IMR-90 (cell line): ENCODE measurements around the gene SORBS1. TPM values are rescaled to one million over a fixed set of nuclear protein-coding genes. Genes with fewer than 3 reads are reported as not detected.

ENCODE experiments used
- ATAC-seq: fragments of 200-7000 bp; cut with Tn5 transposase; 2 replicates; pipeline ENCODE4 v1.9.1; 2020; ENCODE audit warnings: low read depth, mild to moderate bottlenecking, moderate library complexity
- BruUV-seq: library from RNA; stranded (reverse); fragments of 400-500 nt; replicated peaks from 2 replicates; lab custom pipeline; 2021; lab: Mats Ljungman, UMichigan
- CTCF ChIA-PET: fragments of 300-600 bp; formaldehyde crosslinking; extraction: SDS; loops from one replicate; lab custom pipeline; 2021; ENCODE audit warnings: antibody characterized with exemption; lab: Yijun Ruan, JAX
- POLR2A ChIA-PET: fragments of 300-600 bp; sonication (Branson Sonifier 250); formaldehyde crosslinking; loops from one replicate; lab custom pipeline; 2022; ENCODE audit warnings: antibody characterized with exemption; ENCODE audit not compliant: unreplicated experiment; lab: Charles Lee
- DNase-seq: peaks from one replicate; pipeline ENCODE4 v3.0.0; 2013
- H2AFZ ChIP-seq: replicated peaks from 2 replicates; pipeline ENCODE3; 2013; ENCODE audit warnings: low read length, mild to moderate bottlenecking; ENCODE audit not compliant: poor library complexity
- H2AK5ac ChIP-seq: 2 replicates; pipeline ENCODE4 v1.6.1; 2013; ENCODE audit warnings: low read depth, low read length, inconsistent platforms
- H2AK9ac ChIP-seq: replicated peaks from 2 replicates; pipeline ENCODE3; 2013; ENCODE audit warnings: mild to moderate bottlenecking, low read depth, low read length, moderate library complexity; ENCODE audit not compliant: poor library complexity
- H2BK120ac ChIP-seq: 2 replicates; pipeline ENCODE4 v1.6.1; 2013; ENCODE audit warnings: low read depth, low read length, inconsistent platforms
- H2BK15ac ChIP-seq: 3 replicates; pipeline ENCODE4 v1.6.1; 2013; ENCODE audit warnings: low read depth, low read length, inconsistent platforms
- H2BK20ac ChIP-seq: 2 replicates; pipeline ENCODE4 v1.6.1; 2013; ENCODE audit warnings: low read depth, mild to moderate bottlenecking, inconsistent platforms, low read length, moderate library complexity
- H2BK5ac ChIP-seq: 2 replicates; pipeline ENCODE4 v1.6.1; 2013; ENCODE audit warnings: mild to moderate bottlenecking, low read depth, low read length, inconsistent platforms; ENCODE audit not compliant: poor library complexity, severe bottlenecking
- H3K14ac ChIP-seq: replicated peaks from 2 replicates; pipeline ENCODE4 v1.6.1; 2013; ENCODE audit warnings: low read depth, low read length, inconsistent platforms
- H3K18ac ChIP-seq: 2 replicates; pipeline ENCODE4 v1.6.1; 2013; ENCODE audit warnings: low read depth, low read length, control low read depth
- H3K23ac ChIP-seq: 2 replicates; pipeline ENCODE4 v1.6.1; 2013; ENCODE audit warnings: low read depth, low read length, inconsistent platforms
- H3K27ac ChIP-seq: 2 replicates; pipeline ENCODE4 v1.5.1; 2013; ENCODE audit warnings: mild to moderate bottlenecking, control low read depth, low read length; ENCODE audit not compliant: insufficient read depth
- H3K27me3 ChIP-seq: 2 replicates; pipeline ENCODE4 v1.6.1; 2013; ENCODE audit warnings: low read length; ENCODE audit not compliant: control insufficient read depth, insufficient read depth
- H3K36me3 ChIP-seq: 2 replicates; pipeline ENCODE4 v1.6.1; 2013; ENCODE audit warnings: low read length, mixed read lengths; ENCODE audit not compliant: control insufficient read depth, insufficient read depth
- H3K4ac ChIP-seq: 2 replicates; pipeline ENCODE4 v1.6.1; 2013; ENCODE audit warnings: low read depth, low read length, inconsistent platforms
- H3K4me1 ChIP-seq: 2 replicates; pipeline ENCODE4 v1.6.1; 2013; ENCODE audit warnings: low read length, mixed read lengths; ENCODE audit not compliant: control insufficient read depth, insufficient read depth
- H3K4me2 ChIP-seq: 2 replicates; pipeline ENCODE4 v1.6.1; 2013; ENCODE audit warnings: low read depth, mild to moderate bottlenecking, control low read depth, low read length, moderate library complexity
- H3K4me3 ChIP-seq: 2 replicates; pipeline ENCODE4 v1.5.1; 2013; ENCODE audit warnings: low read depth, mild to moderate bottlenecking, control low read depth, low read length, moderate library complexity; ENCODE audit not compliant: insufficient read depth
- H3K56ac ChIP-seq: 2 replicates; pipeline ENCODE4 v1.6.1; 2013; ENCODE audit warnings: low read length, inconsistent platforms; ENCODE audit not compliant: insufficient read depth; ENCODE audit errors: extremely low read depth
- H3K79me1 ChIP-seq, 2 experiments: 2 replicates each; pipeline ENCODE4 v1.6.1; 2013; ENCODE audit warnings: low read length in 2 of 2, inconsistent platforms in 1 of 2, low read depth in 1 of 2
- H3K9ac ChIP-seq: 2 replicates; pipeline ENCODE4 v1.6.1; 2013; ENCODE audit warnings: low read depth, low read length, control low read depth
- H3K9me1 ChIP-seq: 2 replicates; pipeline ENCODE4 v1.6.1; 2013; ENCODE audit warnings: low read length, inconsistent platforms; ENCODE audit not compliant: insufficient read depth
- H3K9me3 ChIP-seq: 2 replicates; pipeline ENCODE4 v1.6.1; 2013; ENCODE audit warnings: low read length; ENCODE audit not compliant: control insufficient read depth, insufficient read depth
- H4K20me1 ChIP-seq: 2 replicates; pipeline ENCODE4 v1.6.1; 2013; ENCODE audit warnings: low read length, inconsistent platforms; ENCODE audit not compliant: insufficient read depth
- H4K5ac ChIP-seq: 2 replicates; pipeline ENCODE4 v1.6.1; 2013; ENCODE audit warnings: mild to moderate bottlenecking, low read depth, low read length, control low read depth
- H4K8ac ChIP-seq, 2 experiments: 2 replicates each; pipeline ENCODE4 v1.6.1; 2013; ENCODE audit warnings: low read depth in 2 of 2, low read length in 2 of 2, control low read depth in 1 of 2, inconsistent platforms in 1 of 2
- H4K91ac ChIP-seq: 2 replicates; pipeline ENCODE4 v1.6.1; 2013; ENCODE audit warnings: low read depth, low read length, inconsistent platforms; ENCODE audit not compliant: insufficient read depth
- CEBPB ChIP-seq: IDR thresholded peaks from 2 replicates; pipeline ENCODE4 v1.6.1; 2012; ENCODE audit warnings: low read depth, low read length, improper control_type of control experiment
- MAZ ChIP-seq: IDR thresholded peaks from 2 replicates; pipeline ENCODE4 v1.6.1; 2012; ENCODE audit warnings: low read depth, mild to moderate bottlenecking, low read length, improper control_type of control experiment, moderate library complexity, borderline replicate concordance
- RAD21 ChIP-seq: IDR thresholded peaks from 2 replicates; pipeline ENCODE4 v1.6.1; 2012; ENCODE audit warnings: low read length, improper control_type of control experiment
- WGBS, 2 experiments: methylation state at CpG; one replicate each; pipeline versions ENCODE4 v1.1.5 to v1.1.7; 2013; ENCODE audit warnings: missing lambda C conversion rate in 2 of 2; ENCODE audit not compliant: insufficient read length in 1 of 2; ENCODE audit errors: extremely low coverage in 2 of 2; 5-methylcytosine and 5-hydroxymethylcytosine counted together
- dilution Hi-C: fragments of 300-500 bp; cut with HindIII; formaldehyde crosslinking; loops from one replicate; pipeline ENCODE4 v1.14.3; 2018; ENCODE audit warnings: low sequenced_read_pairs; ENCODE audit not compliant: unreplicated experiment
- in situ Hi-C: fragments of 300-500 bp; cut with MboI; formaldehyde crosslinking; loops from 3 replicates; pipeline ENCODE4 v1.14.3; 2019; ENCODE audit warnings: low sequenced_read_pairs, inconsistent platforms, mixed read lengths
- intact Hi-C: fragments of 100-400 bp; cut with micrococcal nuclease; formaldehyde crosslinking; loops from 2 replicates; pipeline ENCODE4 v1.10.0; 2022
- polyA plus RNA-seq, 3 experiments: library from polyadenylated mRNA; depleted of rRNA; stranded (reverse); fragments of >200 nt; gene quantifications; 2 replicates each; pipeline ENCODE4 v1.2.3, GENCODE V29; 2012; ENCODE audit warnings: low replicate concordance in 1 of 3
- total RNA-seq: library from RNA; depleted of rRNA; stranded (reverse); fragments of >200 nt; gene quantifications from 2 replicates; pipeline ENCODE4 v1.2.3, GENCODE V29; 2012

The SORBS1 gene
- total and polyA plus RNA-seq, 2 of the 4 experiments (the other 2 are of a cell fraction): 0.18 to 0.32 TPM

GRCh38 chr10:95278061-95278988 lies 282.8 kb downstream of the SORBS1 start:
- H3K4me2 ChIP-seq: 0 out of 2 replicates have a peak overlapping the region, but pooled peaks have one; percentile 35
- TF ChIP-seq RAD21 (no peak), MAZ (peak; percentile 29; the same call in 1 of the 2 replicates), CEBPB (peak; percentile 72)
- H3K79me1 ChIP-seq: peaks cover 12 to 78% of the 10 kb centered on the region in 2 experiments
- ATAC-seq: peak; percentile 16
- peak overlapping the region; percentile 12 for H2BK120ac ChIP-seq
- peak overlapping the region; percentile 34; the same call in 1 of the 2 replicates for H4K91ac ChIP-seq
- no peaks in the 10 kb centered on the region; the same call in 1 of the 2 replicates for H3K36me3 ChIP-seq
- WGBS, 2 experiments: 70% methylated on average over 5 of the region's 6 CpGs; no CpG with 5 or more reads in 1 of the 2 experiments
- no peaks in the 10 kb centered on the region for H3K9me3 ChIP-seq
- dilution Hi-C loops (no loop called here), in situ Hi-C loops (no loop called here), intact Hi-C loops (loop anchor here (2.0 to 5.0 kb wide), 2 partner anchors 32 to 84 kb away; no protein-coding TSS in a partner anchor)
- peak overlapping the region; percentile 89 for H3K27ac ChIP-seq
- ChIA-PET CTCF (interaction anchor here (2.4 kb wide), 1 partner anchor 35 kb away, joined by 9 read pairs; no protein-coding TSS in a partner anchor), POLR2A (no interaction called here)
- peak overlapping the region; percentile 72 for H3K18ac ChIP-seq
- no peaks in the 10 kb centered on the region for H3K27me3 ChIP-seq
- no peak overlapping the region for H2AK9ac ChIP-seq
- DNase-seq: peak; percentile 73
- H3K9me1 ChIP-seq: peaks cover 23% of the 10 kb centered on the region
- H4K5ac ChIP-seq: peak overlapping the region; percentile 69
- H3K23ac ChIP-seq: peak overlapping the region; percentile 44; the same call in 1 of the 2 replicates
- H4K8ac ChIP-seq: peak overlapping the region in 1 of 2 experiments; percentile 27; a peak in 2 of 4 replicates
- peaks cover 36% of the 10 kb centered on the region for H3K4me1 ChIP-seq
- BruUV-seq: no TSS peak
- H3K9ac ChIP-seq: no peak overlapping the region
- peak overlapping the region; percentile 29 for H3K14ac ChIP-seq
- peak overlapping the region; percentile 73 for H3K4ac ChIP-seq
- H3K4me3 ChIP-seq: no peak overlapping the region
- peak overlapping the region; percentile 21 for H2AFZ ChIP-seq
- peaks cover 75% of the 10 kb centered on the region for H4K20me1 ChIP-seq
- peak overlapping the region; percentile 22; the same call in 1 of the 2 replicates for H2BK20ac ChIP-seq
- no peak overlapping the region for H3K56ac ChIP-seq
- peak overlapping the region; percentile 86 for H2BK5ac ChIP-seq
- H2BK15ac ChIP-seq: peak overlapping the region; percentile 13; the same call in 1 of the 3 replicates
- H2AK5ac ChIP-seq: peak overlapping the region; percentile 55; the same call in 1 of the 2 replicates
